ENCODE data around the gene UGT1A3.

Gene UGT1A3

DNA sequence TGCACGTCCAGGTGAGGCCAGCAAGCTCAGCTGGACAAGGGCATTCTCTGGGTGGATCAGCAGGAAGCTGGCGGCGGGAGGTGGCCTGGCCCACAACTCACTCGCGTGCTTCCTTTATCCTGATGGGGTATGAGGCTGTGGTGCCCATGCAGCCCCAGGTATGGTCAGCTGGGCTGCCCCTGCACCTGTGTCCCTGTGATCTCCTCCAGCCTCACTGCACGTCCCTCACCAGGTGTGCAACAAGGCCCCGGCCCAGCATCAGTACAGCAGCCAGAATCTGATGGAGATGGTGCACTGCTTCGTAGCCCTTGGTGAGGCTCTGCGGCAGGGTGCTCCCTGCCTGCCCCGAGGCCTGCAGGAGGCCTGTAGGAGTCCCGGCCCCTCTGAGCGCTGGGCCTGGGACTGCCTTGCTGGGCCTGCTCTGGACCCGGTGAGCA is 66.9 kb downstream of the UGT1A3 start:
- no peak for DNase-seq (ENCODE audit: low read depth in 2 of 2)

DNA sequence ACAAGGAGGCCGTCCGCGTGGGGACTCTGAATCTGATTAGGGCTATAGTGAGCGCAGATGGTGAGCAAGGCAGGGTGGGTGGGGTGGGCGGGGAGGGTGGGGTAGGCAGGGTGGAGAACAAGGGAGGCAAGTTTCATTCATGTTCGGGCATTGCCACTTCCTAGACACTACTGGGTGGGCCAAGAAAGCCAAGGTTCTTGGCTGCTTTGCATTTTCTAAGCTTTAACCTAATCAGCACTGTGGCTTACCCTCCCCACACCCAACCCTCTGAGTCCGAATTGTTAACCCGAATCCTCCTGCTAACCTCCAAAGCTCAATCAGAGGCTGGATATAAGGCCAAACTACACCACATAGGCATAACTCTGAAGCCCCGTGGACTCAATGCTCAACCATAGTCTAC is 67.4 kb downstream of the UGT1A3 start:
- DNase-seq (ENCODE audit: low read depth in 2 of 2): no peak

DNA sequence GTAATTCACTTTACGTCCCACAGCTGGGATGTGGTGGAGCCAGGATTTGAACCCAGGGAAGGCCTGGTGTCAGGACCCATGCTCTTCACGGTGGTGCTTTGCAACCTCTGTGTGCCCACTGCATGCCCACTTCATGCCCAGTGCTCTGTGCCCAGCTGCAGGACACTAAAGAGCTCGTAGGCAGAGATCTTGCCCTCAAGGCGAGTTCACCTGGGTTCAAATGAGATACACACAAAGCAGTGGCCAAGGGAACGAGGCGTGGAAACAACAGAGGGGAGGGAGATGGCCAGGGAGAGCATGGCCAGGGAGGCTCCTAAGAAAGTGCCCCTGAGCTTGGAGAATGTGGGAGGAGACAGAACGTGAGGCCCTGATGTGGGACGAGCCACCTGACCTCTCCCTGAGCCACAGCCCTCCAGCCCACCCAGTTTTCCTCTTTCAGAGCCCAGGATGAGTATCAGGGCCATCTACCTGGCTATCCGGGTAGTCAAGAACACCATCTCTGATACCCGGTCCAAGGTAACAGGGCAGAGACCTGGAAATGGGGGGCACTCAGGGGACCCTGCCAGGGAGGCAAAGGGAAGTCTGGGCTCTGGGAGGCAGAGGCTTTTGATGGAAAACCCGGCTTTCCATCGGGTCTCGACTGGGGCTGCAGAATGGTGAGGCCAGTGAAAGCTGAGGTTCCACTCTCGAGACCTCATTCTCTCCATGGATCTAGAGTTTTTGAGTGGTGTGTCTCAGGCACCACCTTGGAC is 69.7 kb downstream of the UGT1A3 start:
- DNase-seq (ENCODE audit: low read depth in 2 of 2): no peak

- no peak for DNase-seq (ENCODE audit: low read depth in 2 of 2)
Observed at GRCh38 chr2:233799087-233799665, 70.3 kb downstream of the UGT1A3 start.

GRCh38 chr2:233799716-233800115 is 70.9 kb downstream of the UGT1A3 start:
- DNase-seq (ENCODE audit: low read depth in 2 of 2): no peak

DNA sequence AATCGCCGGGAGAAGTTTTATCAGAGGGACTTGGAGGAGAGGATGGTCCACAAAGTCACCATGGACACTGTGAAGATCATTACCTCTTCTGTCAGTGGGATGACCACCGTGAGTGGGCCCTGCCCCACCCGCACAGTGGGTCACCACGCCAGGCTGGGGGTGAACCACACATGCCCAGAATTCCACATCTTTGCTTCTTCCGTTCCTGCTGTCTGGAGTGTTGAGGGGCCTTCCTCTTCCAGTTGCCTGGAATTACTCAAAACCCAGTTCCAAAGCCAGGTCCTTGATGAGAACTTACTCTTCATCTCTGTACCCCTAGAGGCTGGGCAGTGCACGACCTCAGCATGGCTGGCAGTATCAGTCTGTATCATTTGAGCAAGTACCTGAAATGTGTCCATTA is 71.4 kb downstream of the UGT1A3 start:
- no peak for DNase-seq (ENCODE audit: low read depth in 2 of 2)

- peak in 1 of 2 donors; percentile 12 for DNase-seq (ENCODE audit: low read depth in 2 of 2)
Observed at GRCh38 chr2:233801357-233802131, 72.7 kb downstream of the UGT1A3 start.

- DNase-seq (ENCODE audit: low read depth in 2 of 2): no peak
Observed at GRCh38 chr2:233802132-233802815, 73.4 kb downstream of the UGT1A3 start.

- DNase-seq (ENCODE audit: low read depth in 2 of 2): no peak
Observed at GRCh38 chr2:233803292-233803911, 74.6 kb downstream of the UGT1A3 start.

DNA sequence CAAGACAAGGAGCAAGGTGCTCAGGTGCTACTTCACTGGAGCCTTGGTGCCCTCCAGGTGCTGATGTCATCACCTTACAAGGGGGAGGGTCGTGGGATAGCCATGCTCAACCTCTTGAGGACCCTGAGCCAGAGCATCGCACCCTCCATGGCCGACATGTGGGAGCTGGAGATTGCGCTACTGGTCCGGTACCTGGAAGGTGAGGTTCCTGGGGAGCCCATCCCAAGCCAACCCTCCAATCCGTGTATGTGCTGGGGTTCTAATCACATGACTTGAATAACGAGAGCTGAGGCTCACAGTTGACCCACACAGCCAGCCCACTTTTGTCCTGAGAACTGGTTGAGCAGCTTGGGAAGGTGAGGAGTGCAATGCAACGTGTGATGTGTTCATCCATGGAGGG is 75.2 kb downstream of the UGT1A3 start:
- no peak for DNase-seq (ENCODE audit: low read depth in 2 of 2)

DNA sequence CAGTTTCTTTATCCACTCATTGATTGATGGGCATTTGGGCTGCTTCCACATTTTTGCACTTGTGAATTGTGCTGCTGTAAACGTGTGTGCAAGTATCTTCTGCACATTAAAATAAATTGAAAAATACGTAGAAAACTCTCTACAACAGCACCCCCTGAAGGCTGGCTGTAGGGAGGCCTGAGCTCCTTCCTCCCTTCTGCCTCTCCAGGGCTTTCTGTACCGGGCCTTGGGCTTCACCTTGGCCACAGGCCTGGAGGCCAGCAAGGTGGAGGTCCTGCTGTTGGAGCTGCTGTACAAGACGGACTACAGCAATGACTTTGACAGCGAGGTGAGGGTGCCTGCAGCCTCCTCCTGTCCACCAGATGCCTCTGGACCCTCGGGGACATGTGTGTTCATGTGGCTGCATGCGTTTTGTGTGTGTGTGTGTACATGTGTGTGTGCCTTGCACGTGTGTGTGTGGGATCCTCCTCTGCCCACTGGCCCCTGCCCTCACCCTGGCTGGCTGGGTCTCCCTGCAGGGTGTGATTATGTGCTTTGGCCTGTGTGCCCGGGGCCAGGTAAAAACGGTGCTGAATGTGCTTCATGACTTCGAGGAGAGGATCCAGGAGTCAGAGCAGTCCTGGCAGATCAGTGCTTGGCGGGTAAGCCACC is 78.5 kb downstream of the UGT1A3 start:
- no peak for DNase-seq (ENCODE audit: low read depth in 2 of 2)

- no peak for DNase-seq (ENCODE audit: low read depth in 2 of 2)
Observed at GRCh38 chr2:233807966-233808935, 79.4 kb downstream of the UGT1A3 start.

DNA sequence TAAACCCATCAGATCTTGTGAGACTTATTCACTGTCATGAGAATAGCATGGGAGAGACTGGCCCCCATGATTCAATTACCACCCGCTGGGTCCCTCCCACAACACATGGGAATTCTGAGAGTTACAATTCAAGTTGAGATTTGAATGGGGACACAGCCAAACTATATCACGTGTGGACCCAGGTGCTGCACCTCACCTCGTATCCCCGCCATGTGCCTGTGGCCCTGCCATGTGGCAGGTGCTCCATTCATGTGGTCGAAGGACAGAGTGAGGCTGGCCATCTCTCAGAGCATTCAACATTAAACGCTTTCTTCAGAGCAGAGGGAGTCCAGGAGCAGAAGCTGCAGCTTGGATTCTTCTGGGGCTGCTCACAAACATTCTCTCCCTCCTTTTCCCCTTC is 81.5 kb downstream of the UGT1A3 start:
- DNase-seq (ENCODE audit: low read depth in 2 of 2): no peak

DNA sequence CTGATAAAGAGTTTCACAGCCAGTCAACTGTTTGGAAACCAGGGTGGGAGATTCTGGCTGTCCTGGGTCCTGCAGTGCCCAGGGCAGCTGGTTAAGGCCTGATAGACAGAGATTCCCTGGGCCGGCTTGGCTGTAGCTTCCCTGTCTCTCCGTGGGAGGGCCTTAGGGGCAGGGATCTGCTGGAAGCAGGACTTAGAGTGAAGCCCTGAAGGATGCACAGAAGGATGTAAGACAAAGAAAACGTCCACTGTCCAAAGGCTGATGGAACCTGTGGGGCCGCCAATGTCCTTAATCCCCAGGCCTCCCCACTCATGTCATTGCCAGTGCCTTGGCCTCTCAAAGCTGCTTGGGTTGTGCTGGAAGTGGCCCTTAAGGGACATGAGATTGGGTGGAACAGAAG is 82.2 kb downstream of the UGT1A3 start:
- no peak for DNase-seq (ENCODE audit: low read depth in 2 of 2)

DNA sequence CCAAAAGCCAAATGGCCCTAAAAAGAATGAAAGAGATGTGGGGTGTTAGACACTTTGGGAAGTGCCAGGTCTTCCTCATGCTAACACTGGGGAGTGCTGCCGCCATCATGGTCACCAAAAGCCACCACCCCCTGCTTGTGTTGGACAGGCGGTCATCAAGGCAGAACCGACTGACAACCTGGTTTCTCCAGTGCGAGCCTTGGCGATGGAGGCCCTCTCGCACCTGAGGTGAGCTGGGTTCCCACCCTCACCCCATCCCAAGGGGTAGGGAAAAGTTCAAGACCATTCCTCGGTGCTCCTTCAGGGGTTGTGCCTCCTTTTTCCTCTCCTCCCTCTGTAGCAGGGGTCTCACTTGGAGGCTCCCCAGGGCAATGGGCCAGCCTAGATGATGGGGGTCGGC is 82.9 kb downstream of the UGT1A3 start:
- no peak for DNase-seq (ENCODE audit: low read depth in 2 of 2)

- no peak for DNase-seq (ENCODE audit: low read depth in 2 of 2)
Observed at GRCh38 chr2:233813236-233814055, 84.6 kb downstream of the UGT1A3 start.

- no peak for DNase-seq (ENCODE audit: low read depth in 2 of 2)
Observed at GRCh38 chr2:233814056-233814835, 85.4 kb downstream of the UGT1A3 start.

DNA sequence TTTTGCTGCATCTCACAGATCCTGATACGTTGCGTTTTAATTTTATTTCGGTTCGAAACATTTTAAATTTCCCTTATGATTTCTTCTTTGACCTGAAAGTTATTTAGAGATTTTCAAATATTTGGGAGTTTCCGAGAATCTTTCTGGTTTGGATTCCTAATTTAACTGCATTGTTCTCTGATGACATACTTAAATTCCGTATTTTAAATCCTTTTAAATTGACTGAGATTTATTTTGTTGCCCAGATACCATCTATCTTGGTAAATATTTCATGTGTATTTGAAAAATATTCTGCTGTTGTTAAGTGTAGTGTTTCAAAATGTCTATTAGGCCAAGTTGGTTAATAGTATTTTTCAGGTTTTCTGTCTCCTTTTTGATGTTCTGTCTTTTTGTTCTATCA is 87.0 kb downstream of the UGT1A3 start:
- DNase-seq (ENCODE audit: low read depth in 2 of 2): no peak

Measured in stimulated activated CD8-positive, alpha-beta memory T cell treated with anti-CD3 and anti-CD28 coated beads, Interleukin-7, amount 100 ng/mL, for 4 hours (primary cell).